Esophagus muscularis mucosa (tissue), 4 donors: Measurements from ENCODE around the gene ANXA10. TPM values are rescaled to one million over a fixed set of nuclear protein-coding genes. Genes with fewer than 3 reads are reported as not detected.

Experiments
- DNase-seq: peaks from one replicate; pipeline ENCODE4 v3.0.0-alpha.2; 2017; ENCODE audit errors: extremely low spot score
- H3K27ac ChIP-seq, 4 donors: fragments of 200-600 bp; sonication (generic); replicated peaks in 1 of 4; 1 replicate in 3 of 4; 2 replicates in 1 of 4; pipeline ENCODE4 v1.5.1; 2016 to 2019; ENCODE audit warnings: mild to moderate bottlenecking in 1 of 4
- H3K27me3 ChIP-seq, 4 donors: fragments of 200-600 bp; sonication (generic); one replicate each; pipeline versions ENCODE4 v1.5.1 to v1.6.0; 2016 to 2019
- H3K36me3 ChIP-seq, 4 donors: fragments of 200-600 bp; sonication (generic); one replicate each; pipeline ENCODE4 v1.5.1; 2016 to 2019
- H3K4me1 ChIP-seq, 4 donors: fragments of 200-600 bp; sonication (generic); one replicate each; pipeline ENCODE4 v1.5.1; 2016 to 2019
- H3K4me3 ChIP-seq, 4 donors: fragments of 200-600 bp; sonication (generic); 1 replicate in 2 of 4; 2 replicates in 2 of 4; pipeline ENCODE4 v1.5.1; 2016 to 2019; ENCODE audit warnings: mild to moderate bottlenecking in 4 of 4, moderate library complexity in 1 of 4
- H3K9me3 ChIP-seq, 4 donors: fragments of 200-600 bp; sonication (generic); 1 replicate in 3 of 4; 2 replicates in 1 of 4; pipeline ENCODE4 v1.5.1; 2016 to 2019
- EP300 ChIP-seq: sonication (generic); formaldehyde crosslinking; IDR thresholded peaks from one replicate; pipeline ENCODE4 v1.6.1; 2017; ENCODE audit warnings: antibody characterized with exemption
- POLR2A ChIP-seq: fragments of 450-650 bp; IDR thresholded peaks from one replicate; pipeline ENCODE4 v1.6.1; 2017; ENCODE audit warnings: antibody characterized with exemption, moderate library complexity, mild to moderate bottlenecking, low read depth
- POLR2AphosphoS5 ChIP-seq, 2 donors: sonication (generic); formaldehyde crosslinking; IDR thresholded peaks; one replicate each; pipeline ENCODE4 v1.6.1; 2017; ENCODE audit warnings: antibody characterized with exemption in 2 of 2
- WGBS: methylation state at CpG from one replicate; pipeline ENCODE4 v1.1.5; 2018; 5-methylcytosine and 5-hydroxymethylcytosine counted together
- intact Hi-C: fragments of 100-400 bp; cut with DNase I; formaldehyde crosslinking; loops from one replicate; pipeline ENCODE4 v1.15.1; 2023
- total RNA-seq, 4 donors: library from RNA; depleted of rRNA; stranded (reverse); fragments of >200 nt; gene quantifications; one replicate each; pipeline versions ENCODE4 v1.1.0 to v1.2.1, GENCODE V29; 2016
- TF ChIP-seq, protein P1 (sequence below), 3 experiments: fragments of 200-600 bp in 2 of 3; fragments of 450-650 bp in 1 of 3; sonication (generic) in 2 of 3; IDR thresholded peaks; one replicate each; pipeline ENCODE4 v1.5.1; 2017 to 2019; ENCODE audit warnings: antibody characterized with exemption in 3 of 3, mild to moderate bottlenecking in 2 of 3, moderate library complexity in 1 of 3

The ANXA10 gene, protein sequence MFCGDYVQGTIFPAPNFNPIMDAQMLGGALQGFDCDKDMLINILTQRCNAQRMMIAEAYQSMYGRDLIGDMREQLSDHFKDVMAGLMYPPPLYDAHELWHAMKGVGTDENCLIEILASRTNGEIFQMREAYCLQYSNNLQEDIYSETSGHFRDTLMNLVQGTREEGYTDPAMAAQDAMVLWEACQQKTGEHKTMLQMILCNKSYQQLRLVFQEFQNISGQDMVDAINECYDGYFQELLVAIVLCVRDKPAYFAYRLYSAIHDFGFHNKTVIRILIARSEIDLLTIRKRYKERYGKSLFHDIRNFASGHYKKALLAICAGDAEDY
- total RNA-seq: 1 to 10 TPM in 1 of 4 donors, not detected in 3; 4.6 TPM

DNA sequence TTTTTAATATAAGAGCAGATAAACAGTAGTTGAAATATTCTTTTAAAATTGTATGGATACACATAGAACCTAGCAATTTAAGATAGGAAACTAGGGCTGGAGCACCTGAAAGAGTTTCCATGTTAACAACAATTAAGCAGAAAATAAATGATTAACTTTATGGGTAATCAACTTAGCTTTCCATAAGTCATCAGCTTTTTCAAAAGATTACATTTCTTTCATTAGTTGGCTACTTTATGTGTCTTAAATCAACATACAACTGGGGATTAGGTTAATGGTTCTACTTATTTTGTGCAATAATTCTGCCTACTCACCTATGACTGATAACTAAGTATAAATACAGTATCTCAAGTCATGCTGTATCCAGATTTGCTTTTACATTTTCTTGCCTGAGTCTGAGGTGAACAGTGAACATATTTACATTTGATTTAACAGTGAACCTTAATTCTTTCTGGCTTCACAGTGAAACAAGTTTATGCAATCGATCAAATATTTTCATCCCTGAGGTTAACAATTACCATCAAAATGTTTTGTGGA lies at the start of gene ANXA10:
Gene ANXA10, plus strand, starts transcription at position 362 of the 537 bp plus-strand sequence. Its CDS starts 164 bp downstream, at position 526.
- TF ChIP-seq POLR2A: no peak
- no peak for TF ChIP-seq POLR2AphosphoS5 (IDR thresholded peaks at IDR 0.05)
- TF ChIP-seq, protein P1, sequence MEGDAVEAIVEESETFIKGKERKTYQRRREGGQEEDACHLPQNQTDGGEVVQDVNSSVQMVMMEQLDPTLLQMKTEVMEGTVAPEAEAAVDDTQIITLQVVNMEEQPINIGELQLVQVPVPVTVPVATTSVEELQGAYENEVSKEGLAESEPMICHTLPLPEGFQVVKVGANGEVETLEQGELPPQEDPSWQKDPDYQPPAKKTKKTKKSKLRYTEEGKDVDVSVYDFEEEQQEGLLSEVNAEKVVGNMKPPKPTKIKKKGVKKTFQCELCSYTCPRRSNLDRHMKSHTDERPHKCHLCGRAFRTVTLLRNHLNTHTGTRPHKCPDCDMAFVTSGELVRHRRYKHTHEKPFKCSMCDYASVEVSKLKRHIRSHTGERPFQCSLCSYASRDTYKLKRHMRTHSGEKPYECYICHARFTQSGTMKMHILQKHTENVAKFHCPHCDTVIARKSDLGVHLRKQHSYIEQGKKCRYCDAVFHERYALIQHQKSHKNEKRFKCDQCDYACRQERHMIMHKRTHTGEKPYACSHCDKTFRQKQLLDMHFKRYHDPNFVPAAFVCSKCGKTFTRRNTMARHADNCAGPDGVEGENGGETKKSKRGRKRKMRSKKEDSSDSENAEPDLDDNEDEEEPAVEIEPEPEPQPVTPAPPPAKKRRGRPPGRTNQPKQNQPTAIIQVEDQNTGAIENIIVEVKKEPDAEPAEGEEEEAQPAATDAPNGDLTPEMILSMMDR (IDR thresholded peaks at IDR 0.05): no peak
- TF ChIP-seq EP300: no peak
- no peak for DNase-seq
- Histone ChIP-seq H3K27ac (no peak within 1 kb of the TSS), H3K27me3 (no peaks in the 10 kb centered on the region), H3K9me3 (peaks cover 0 to 9% (median 7%) of the 10 kb centered on the region in 4 donors), H3K36me3 (no peaks in the 10 kb centered on the region), H3K4me3 (no peak within 1 kb of the TSS), H3K4me1 (no peaks in the 10 kb centered on the region)
- intact Hi-C loops: no loop called here
- 88% methylated on average over 1 of the region's 1 CpG for WGBS

DNA sequence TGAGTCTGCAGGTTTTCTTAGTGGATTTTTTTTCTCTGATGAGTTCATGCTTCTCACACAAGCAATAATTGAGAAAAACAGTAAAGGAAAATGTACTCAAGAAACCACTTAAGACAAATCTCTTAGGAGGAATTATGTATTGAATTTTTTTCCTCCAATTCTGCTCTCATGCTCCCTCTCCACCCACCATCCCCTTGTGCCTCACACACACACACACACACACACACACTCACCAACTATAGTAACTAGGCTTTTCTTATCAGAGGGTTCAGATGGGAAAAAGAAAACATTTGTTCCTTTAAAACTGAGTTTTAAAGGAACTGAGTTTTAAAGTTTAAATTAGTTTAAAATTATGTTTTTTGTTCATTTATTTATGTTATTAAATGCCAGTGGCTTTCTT lies 47.0 kb upstream of the ANXA10 start:
- H3K27me3 ChIP-seq: no peaks in the 10 kb centered on the region
- peaks cover 0 to 24% (median 11%) of the 10 kb centered on the region in 4 donors for H3K9me3 ChIP-seq
- DNase-seq: no peak
- H3K27ac ChIP-seq: no peak overlapping the region
- H3K36me3 ChIP-seq: no peaks in the 10 kb centered on the region
- no peak overlapping the region for H3K4me3 ChIP-seq
- intact Hi-C loops: no loop called here
- no peaks in the 10 kb centered on the region for H3K4me1 ChIP-seq
- TF ChIP-seq POLR2A (no peak), POLR2AphosphoS5 (IDR thresholded peaks at IDR 0.05) (no peak), EP300 (no peak)

DNA sequence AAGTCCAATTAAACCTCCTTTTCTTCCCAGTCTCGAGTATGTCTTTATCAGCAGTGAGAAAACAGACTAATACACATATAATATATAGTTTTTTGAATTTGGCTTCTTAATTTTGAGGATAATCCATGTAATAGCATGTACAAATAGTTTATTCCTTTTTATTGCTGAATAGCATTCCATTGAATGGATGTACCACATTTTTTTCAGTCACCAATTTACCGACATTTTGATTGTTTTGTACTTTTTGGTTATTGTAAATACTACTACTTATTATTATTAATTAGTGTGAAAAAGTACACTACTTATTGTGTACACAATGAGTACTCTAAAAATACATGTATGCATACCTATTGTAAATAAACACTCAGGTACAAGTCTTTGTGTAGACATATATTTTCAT lies 42.3 kb upstream of the ANXA10 start:
- WGBS: 72% methylated on average over 2 of the region's 2 CpGs
- TF ChIP-seq POLR2A (no peak), POLR2AphosphoS5 (IDR thresholded peaks at IDR 0.05) (no peak), EP300 (no peak)
- TF ChIP-seq, protein P1 (IDR thresholded peaks at IDR 0.05): no peak
- H3K27me3 ChIP-seq: no peaks in the 10 kb centered on the region
- peaks cover 0 to 24% (median 11%) of the 10 kb centered on the region in 4 donors for H3K9me3 ChIP-seq
- H3K4me1 ChIP-seq: no peaks in the 10 kb centered on the region
- H3K36me3 ChIP-seq: no peaks in the 10 kb centered on the region
- DNase-seq: no peak
- no peak overlapping the region for H3K27ac ChIP-seq
- intact Hi-C loops: no loop called here
- no peak overlapping the region for H3K4me3 ChIP-seq

DNA sequence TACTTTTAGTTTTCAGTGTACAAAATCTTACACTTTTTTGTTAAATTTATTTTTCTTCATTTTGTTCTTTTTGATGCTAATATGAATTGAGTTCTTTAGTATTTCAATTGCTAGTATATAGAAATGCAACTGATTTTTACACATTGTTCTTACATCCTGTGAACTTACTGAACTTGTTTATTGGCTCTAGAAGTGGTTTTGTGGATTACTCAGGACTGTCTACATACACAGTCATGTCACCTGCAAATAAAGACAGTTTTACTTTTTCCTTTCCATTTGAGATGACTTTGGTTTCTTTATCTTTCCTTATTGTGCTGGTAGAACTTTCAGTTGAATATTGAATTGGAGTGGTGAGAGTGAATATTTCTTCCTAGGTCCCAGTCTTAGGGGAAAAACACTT lies 40.8 kb upstream of the ANXA10 start:
- intact Hi-C loops: no loop called here
- no peaks in the 10 kb centered on the region for H3K27me3 ChIP-seq
- H3K4me1 ChIP-seq: no peaks in the 10 kb centered on the region
- peaks cover 0 to 24% (median 11%) of the 10 kb centered on the region in 4 donors for H3K9me3 ChIP-seq
- no peaks in the 10 kb centered on the region for H3K36me3 ChIP-seq
- DNase-seq: no peak
- no peak for TF ChIP-seq POLR2AphosphoS5 (IDR thresholded peaks at IDR 0.05)
- TF ChIP-seq, protein P1 (IDR thresholded peaks at IDR 0.05): no peak
- no peak for TF ChIP-seq EP300
- no peak overlapping the region for H3K4me3 ChIP-seq
- no peak overlapping the region for H3K27ac ChIP-seq

DNA sequence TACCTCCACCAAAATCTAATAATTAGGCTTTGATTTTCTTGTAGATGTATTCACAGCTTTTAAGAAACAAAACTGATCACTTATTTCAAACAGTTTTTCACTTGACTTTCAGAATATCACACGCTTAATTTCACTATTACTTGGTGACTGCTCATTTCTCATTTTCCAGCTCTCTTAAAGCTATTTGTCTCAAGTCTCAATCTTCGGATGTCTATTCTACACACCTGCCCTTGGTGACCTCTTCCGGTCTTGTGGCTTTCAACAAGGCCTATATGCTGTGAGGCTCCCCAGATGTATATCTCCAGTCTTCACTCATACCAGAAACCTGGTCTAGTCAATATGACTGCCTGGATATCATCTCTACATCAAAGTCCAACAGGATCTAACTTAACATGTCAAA lies 34.9 kb upstream of the ANXA10 start:
- no peak for DNase-seq
- Histone ChIP-seq H3K27me3 (no peaks in the 10 kb centered on the region), H3K36me3 (no peaks in the 10 kb centered on the region), H3K9me3 (no peaks in the 10 kb centered on the region), H3K27ac (no peak overlapping the region), H3K4me1 (no peaks in the 10 kb centered on the region), H3K4me3 (no peak overlapping the region)
- TF ChIP-seq, protein P1 (IDR thresholded peaks at IDR 0.05): no peak
- no peak for TF ChIP-seq POLR2AphosphoS5 (IDR thresholded peaks at IDR 0.05)
- no peak for TF ChIP-seq EP300
- TF ChIP-seq POLR2A: no peak
- intact Hi-C loops: no loop called here
- 89% methylated on average over 3 of the region's 3 CpGs for WGBS
